Epithelial cell of alveolus of lung (primary cell): ENCODE measurements around the gene ZNF398. TPM values are rescaled to one million over a fixed set of nuclear protein-coding genes. Genes with fewer than 3 reads are reported as not detected.

ENCODE experiments used
- total RNA-seq: library from RNA; depleted of rRNA; stranded (reverse); fragments of >200 nt; gene quantifications from 2 replicates; pipeline ENCODE4 v1.2.1, GENCODE V29; 2015

Gene ZNF398, protein sequence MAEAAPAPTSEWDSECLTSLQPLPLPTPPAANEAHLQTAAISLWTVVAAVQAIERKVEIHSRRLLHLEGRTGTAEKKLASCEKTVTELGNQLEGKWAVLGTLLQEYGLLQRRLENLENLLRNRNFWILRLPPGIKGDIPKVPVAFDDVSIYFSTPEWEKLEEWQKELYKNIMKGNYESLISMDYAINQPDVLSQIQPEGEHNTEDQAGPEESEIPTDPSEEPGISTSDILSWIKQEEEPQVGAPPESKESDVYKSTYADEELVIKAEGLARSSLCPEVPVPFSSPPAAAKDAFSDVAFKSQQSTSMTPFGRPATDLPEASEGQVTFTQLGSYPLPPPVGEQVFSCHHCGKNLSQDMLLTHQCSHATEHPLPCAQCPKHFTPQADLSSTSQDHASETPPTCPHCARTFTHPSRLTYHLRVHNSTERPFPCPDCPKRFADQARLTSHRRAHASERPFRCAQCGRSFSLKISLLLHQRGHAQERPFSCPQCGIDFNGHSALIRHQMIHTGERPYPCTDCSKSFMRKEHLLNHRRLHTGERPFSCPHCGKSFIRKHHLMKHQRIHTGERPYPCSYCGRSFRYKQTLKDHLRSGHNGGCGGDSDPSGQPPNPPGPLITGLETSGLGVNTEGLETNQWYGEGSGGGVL
- 13.1 and 40.8 TPM in 2 replicates for total RNA-seq

DNA sequence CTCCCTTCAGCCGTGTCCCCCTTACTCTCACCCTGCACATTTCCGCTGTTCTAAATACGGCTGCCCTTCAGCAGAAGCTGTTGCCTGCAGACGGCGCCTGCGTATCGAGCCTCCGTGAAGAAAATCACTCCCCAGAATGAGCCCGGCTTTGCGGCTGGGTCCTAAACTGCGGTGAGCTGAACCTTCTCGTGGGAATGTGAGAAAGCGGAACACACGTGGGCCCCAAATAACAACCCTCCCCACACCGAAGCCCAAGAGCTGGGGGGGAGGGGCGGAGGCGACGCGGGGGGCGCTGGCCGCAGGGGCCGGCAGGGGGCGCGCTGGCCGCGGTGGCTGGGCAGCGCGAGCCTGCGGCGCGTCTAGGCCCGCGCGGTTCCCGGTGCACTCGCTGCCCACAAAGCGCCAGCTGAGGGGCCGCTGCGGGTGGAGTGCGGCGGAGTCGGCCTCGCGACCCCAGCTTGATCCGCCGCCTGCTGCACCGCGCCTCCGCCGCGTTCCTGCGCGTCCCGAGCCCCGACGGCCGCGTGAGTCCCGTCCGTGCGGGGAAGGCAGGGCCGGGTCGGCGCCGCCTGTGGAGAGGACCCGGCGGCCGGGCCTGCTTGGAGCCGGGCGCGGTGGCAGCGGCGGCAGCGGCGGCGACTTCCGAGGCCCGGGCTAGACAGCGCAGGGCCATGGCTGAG lies at the start of gene ZNF398:
Gene ZNF398 (plus strand): TSS at position 382 of the 680 bp plus-strand sequence. CDS start 290 bp downstream, at position 672.

DNA sequence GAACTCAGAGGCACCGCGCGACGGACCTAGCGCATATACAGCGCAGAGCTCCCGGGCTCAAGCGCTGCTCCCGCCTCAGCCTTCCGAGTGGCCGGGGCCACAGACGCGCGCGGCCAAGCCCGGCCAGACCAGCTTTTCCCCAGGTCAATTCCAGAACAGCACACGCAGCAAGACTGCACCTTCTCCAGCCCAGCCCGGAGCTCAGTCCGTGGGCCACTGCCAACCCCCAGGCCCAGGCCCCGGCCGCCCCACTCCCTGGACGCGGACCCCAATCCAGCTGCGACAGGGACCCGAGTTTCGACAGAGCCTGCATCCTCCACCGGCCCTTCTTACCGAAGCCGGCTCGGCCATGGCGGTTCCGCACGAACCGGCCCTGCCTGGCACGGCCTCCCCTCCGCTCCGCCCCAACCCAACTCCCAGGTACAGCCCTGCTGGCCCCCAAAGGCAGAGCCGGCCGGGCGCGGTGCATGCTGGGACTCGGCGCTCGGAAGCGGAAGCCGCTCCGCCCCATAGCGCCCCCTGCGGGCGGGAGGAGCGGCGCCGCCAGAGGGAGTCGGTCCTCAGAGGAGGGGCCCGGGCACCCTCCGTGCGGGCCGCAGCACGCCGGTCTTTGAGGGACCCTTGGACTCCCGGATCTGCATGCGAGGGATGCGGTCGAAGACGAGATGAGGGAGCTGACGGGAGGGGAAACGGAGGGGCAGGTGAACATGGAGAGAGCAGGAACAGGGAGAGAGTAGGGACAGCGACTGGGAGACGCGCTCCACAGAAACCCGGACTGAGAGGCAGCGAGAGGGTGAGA lies 21.2 kb upstream of the ZNF398 start, which contains the start of gene ZNF425:
Gene ZNF425 (minus strand): TSS at position 462 of the 799 bp plus-strand sequence. CDS start 111 bp downstream, at position 351.

DNA sequence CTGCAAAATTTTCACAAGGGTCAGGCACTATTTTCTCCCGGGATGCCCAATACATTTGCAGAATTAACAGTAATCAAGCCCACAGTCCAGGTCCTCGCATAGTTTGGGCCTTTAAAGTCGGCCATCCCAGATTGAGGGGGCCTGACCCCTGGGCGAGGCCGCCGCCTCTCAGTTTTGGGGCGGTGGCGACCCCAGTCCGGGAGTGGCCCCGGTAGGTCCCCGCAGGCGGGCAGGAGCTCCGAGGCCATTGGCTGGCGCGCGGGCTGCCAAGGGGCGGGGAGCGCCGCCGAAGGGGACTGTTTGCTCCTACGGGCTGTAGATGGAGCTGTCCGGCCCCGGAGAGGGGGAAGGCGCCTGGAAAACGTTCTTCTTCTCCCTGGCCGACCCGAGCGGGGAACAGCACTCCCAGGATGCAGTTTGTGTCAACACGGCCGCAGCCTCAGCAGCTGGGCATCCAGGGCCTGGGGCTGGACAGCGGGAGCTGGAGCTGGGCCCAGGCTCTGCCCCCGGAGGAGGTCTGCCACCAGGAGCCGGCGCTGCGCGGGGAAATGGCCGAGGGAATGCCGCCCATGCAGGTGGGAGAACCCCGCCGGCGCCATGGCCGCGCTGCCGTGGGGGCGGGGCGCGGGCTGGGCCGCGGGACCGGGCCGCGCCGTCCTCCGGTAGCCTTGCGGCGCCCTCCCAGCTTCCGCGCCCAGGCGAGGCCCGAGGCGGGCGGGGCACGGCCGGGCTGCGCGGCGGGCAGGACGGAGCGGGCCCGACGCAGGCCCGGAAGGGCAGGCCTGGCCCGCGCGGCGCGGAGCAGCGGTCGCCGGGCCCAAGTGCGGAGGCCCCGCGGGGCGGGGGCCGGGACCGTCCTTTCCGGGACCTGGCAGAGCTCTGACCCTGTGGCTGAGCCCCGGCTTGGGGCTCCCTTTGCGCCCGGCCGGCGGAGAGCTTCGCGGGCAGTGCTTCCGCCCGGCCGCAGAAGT lies 48.2 kb downstream of the ZNF398 start, which contains the start of gene ZNF282:
Gene ZNF282 (plus strand): TSS at position 367 of the 971 bp plus-strand sequence. CDS start 44 bp downstream, at position 411.

Other genes starting within 250 kb of the ZNF398 start
- 186 and 471 TPM in 2 replicates for gene PDIA4, start 118.9 kb upstream of the ZNF398 start, total RNA-seq
- 5.3 and 6.4 TPM in 2 replicates for gene ZNF786, start 56.7 kb upstream of the ZNF398 start, total RNA-seq
- gene ZNF425, start 21.1 kb upstream of the ZNF398 start, total RNA-seq, result 1.6 and 6.6 TPM in 2 replicates
- 19.8 and 28.0 TPM in 2 replicates for gene ZNF282, start 48.1 kb downstream of the ZNF398 start, total RNA-seq
- gene ZNF212, start 92.2 kb downstream of the ZNF398 start, total RNA-seq, result 5.8 and 6.0 TPM in 2 replicates
- gene ZNF783, start 114.7 kb downstream of the ZNF398 start, total RNA-seq, result 5.8 and 10.0 TPM in 2 replicates